Mesodermal cell (in vitro differentiated cells): ENCODE measurements around the gene MAST4.

Source experiments
- H3K27ac ChIP-seq: 2 replicates; pipeline ENCODE4 v1.7.0; 2013; ENCODE audit warnings: mild to moderate bottlenecking, low read depth, low read length, moderate library complexity; ENCODE audit not compliant: severe bottlenecking
- H3K36me3 ChIP-seq: 2 replicates; pipeline ENCODE4 v1.7.1; 2013; ENCODE audit warnings: mild to moderate bottlenecking, low read length, moderate library complexity; ENCODE audit not compliant: control insufficient read depth, insufficient read depth
- H3K4me1 ChIP-seq: one replicate; pipeline ENCODE4 v1.7.1; 2013; ENCODE audit warnings: mild to moderate bottlenecking, low read length; ENCODE audit not compliant: insufficient read depth, control insufficient read depth, poor library complexity, severe bottlenecking
- H3K4me3 ChIP-seq: 2 replicates; pipeline ENCODE4 v1.7.0; 2013; ENCODE audit warnings: low read length, control low read depth, mild to moderate bottlenecking; ENCODE audit not compliant: insufficient read depth, poor library complexity, severe bottlenecking; ENCODE audit errors: extremely low read depth
- H3K9me3 ChIP-seq: 2 replicates; pipeline ENCODE4 v1.7.1; 2013; ENCODE audit warnings: mild to moderate bottlenecking, low read length, moderate library complexity; ENCODE audit not compliant: control insufficient read depth
- WGBS, 2 experiments: methylation state at CpG; one replicate each; pipeline ENCODE4 v1.1.5; 2013; ENCODE audit warnings: missing lambda C conversion rate in 2 of 2; ENCODE audit not compliant: insufficient coverage in 2 of 2; 5-methylcytosine and 5-hydroxymethylcytosine counted together

MAST4 gene

GRCh38 chr5:67195406-67196275 is 599.4 kb downstream of the MAST4 start:
- Histone ChIP-seq H3K9me3 (no peaks in the 10 kb centered on the region), H3K27ac (no peak overlapping the region), H3K4me1 (peaks cover 5% of the 10 kb centered on the region), H3K36me3 (no peaks in the 10 kb centered on the region), H3K4me3 (no peak overlapping the region)
- WGBS, 2 experiments, result 87 to 95% methylated on average over 3 to 5 of the region's 7 CpGs

- Histone ChIP-seq H3K4me1 (no peaks in the 10 kb centered on the region), H3K4me3 (no peak within 1 kb of the TSS), H3K36me3 (no peaks in the 10 kb centered on the region), H3K9me3 (peaks cover 8% of the 10 kb centered on the region), H3K27ac (no peak within 1 kb of the TSS)
- WGBS, 2 experiments, result 90 to 93% methylated on average over 5 of the region's 5 CpGs
These were observed 600.4 kb downstream of the MAST4 start, which contains the start of gene CD180 for GRCh38 chr5:67196537-67197059. Gene CD180, minus strand, starts transcription at chr5:67196799. Its CDS starts 158 bp downstream, at chr5:67196641.

DNA sequence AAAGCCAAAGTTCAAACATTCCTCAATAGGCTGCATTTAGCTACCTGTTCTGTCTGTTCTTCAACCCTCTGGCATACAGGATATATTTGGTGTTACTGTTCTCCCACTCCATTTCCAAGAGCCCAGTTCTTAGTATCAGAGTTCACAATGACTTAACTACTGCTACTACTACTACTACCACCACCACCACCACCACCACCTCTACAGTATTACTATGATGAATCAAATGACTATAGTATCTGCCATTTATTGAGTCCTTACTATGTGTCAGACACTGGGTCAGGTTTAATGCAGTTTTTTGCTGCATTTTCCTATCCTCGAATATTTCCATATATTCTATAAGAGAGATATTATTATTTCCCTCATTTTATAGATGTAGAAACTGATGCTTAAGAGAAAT is 601.3 kb downstream of the MAST4 start:
- Histone ChIP-seq H3K4me3 (no peak overlapping the region), H3K9me3 (peaks cover 11% of the 10 kb centered on the region), H3K4me1 (no peaks in the 10 kb centered on the region), H3K36me3 (no peaks in the 10 kb centered on the region), H3K27ac (no peak overlapping the region)
- no CpG with 5 or more reads among the region's 1 CpG for WGBS, 2 experiments

GRCh38 chr5:67198917-67199316 is 602.7 kb downstream of the MAST4 start:
- Histone ChIP-seq H3K27ac (no peak overlapping the region), H3K36me3 (no peaks in the 10 kb centered on the region), H3K9me3 (peaks cover 11% of the 10 kb centered on the region), H3K4me3 (no peak overlapping the region), H3K4me1 (no peaks in the 10 kb centered on the region)
- 91 to 100% methylated on average over 1 of the region's 1 CpG for WGBS, 2 experiments

- Histone ChIP-seq H3K27ac (no peak overlapping the region), H3K36me3 (no peaks in the 10 kb centered on the region), H3K4me1 (no peaks in the 10 kb centered on the region)
These were observed 603.7 kb downstream of the MAST4 start for GRCh38 chr5:67199859-67200258.

GRCh38 chr5:67200809-67201562 is 604.8 kb downstream of the MAST4 start:
- no peaks in the 10 kb centered on the region for H3K36me3 ChIP-seq
- whole genome bisulfite sequencing, 2 experiments, result no CpG with 5 or more reads among the region's 2 CpGs
- H3K27ac ChIP-seq, result no peak overlapping the region
- H3K9me3 ChIP-seq, result peaks cover 11% of the 10 kb centered on the region
- no peak overlapping the region for H3K4me3 ChIP-seq
- H3K4me1 ChIP-seq, result no peaks in the 10 kb centered on the region

More at GRCh38 chr5:67199859-67200258, 603.7 kb downstream of the MAST4 start:
- H3K9me3 ChIP-seq, result peaks cover 11% of the 10 kb centered on the region
- H3K4me3 ChIP-seq, result no peak overlapping the region

DNA sequence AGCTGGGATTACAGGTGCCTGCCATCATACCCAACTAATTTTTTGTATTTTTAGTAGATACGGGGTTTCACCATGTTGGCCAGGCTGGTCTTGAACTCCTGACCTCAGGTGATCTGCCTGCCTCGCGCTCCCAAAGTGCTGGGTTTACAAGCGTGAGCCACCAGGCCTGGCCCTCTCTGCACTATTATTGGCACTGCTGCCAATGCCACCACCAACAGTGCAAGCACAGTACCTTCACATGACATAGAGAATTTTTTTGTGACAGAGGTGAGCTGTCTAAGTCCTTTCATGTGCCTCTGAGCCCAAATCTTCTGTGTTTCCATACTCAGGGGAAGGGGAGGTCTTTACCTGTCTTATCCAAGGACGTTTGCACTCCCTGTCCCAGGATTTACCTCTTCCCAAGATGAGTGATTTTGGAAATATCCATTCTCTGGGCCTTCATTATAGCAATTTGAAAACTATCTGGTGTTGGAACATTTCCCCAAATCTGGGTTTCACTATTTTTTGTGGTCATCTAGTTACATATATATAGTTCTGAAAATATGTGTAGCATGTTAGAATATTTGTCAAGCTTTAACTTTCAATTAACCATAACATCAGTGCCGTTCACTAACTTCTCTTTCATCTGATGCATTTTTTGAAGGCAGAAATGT is 605.8 kb downstream of the MAST4 start:
- H3K9me3 ChIP-seq, result peaks cover 11% of the 10 kb centered on the region
- 100% methylated on average over 2 to 3 of the region's 6 CpGs for WGBS, 2 experiments
- no peak overlapping the region for H3K4me3 ChIP-seq
- no peaks in the 10 kb centered on the region for H3K36me3 ChIP-seq
- no peak overlapping the region for H3K27ac ChIP-seq
- peaks cover 2% of the 10 kb centered on the region for H3K4me1 ChIP-seq

DNA sequence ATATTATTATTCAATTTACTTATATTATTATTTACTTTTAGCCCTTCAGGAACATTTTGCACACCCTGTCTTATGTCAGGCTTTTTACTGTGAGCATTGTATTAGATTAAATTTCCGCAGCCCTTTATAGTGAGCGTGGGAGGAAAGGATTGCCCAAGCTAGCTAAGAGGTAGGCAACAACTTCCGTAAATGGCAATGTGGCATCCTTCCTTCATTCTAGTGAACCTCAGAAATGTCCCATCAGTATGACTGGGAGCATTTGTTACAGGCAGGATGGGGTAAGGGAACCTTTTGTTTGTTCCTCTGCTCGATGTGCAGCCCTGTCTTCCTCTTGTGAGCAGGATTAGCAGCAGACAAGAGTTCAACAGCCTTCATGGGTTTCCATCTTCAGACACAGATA is 606.6 kb downstream of the MAST4 start:
- WGBS, 2 experiments, result 91 to 100% methylated on average over 2 to 4 of the region's 4 CpGs
- no peak overlapping the region for H3K27ac ChIP-seq
- peaks cover 3% of the 10 kb centered on the region for H3K4me1 ChIP-seq
- peaks cover 11% of the 10 kb centered on the region for H3K9me3 ChIP-seq
- H3K4me3 ChIP-seq, result no peak overlapping the region
- no peaks in the 10 kb centered on the region for H3K36me3 ChIP-seq

GRCh38 chr5:67203701-67204074 is 607.5 kb downstream of the MAST4 start:
- WGBS, 2 experiments, result 100% methylated on average over 2 of the region's 2 CpGs; no CpG with 5 or more reads in 1 of the 2 experiments
- peaks cover 3% of the 10 kb centered on the region for H3K4me1 ChIP-seq
- H3K4me3 ChIP-seq, result no peak overlapping the region
- no peak overlapping the region for H3K27ac ChIP-seq
- no peaks in the 10 kb centered on the region for H3K36me3 ChIP-seq
- peaks cover 11% of the 10 kb centered on the region for H3K9me3 ChIP-seq

DNA sequence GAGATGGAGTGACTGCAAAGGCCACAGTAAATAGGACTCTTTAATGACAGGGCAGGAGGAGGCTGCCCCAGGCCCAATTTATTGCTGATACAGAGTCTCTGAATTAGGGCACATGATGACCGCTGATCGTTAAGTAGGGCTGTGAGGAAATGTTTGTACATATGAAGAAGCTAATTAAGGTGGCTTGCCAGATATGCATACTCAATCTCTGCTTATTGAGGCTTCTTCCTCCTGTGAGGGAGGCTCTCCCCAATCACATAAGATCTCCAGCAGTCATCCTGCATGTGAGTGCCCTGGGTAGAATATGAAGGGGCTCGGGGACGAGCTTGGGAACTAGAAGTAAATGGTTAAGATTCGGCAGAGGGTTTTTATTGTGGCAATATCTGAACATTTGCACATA is 608.6 kb downstream of the MAST4 start:
- 75 to 80% methylated on average over 1 to 2 of the region's 5 CpGs for WGBS, 2 experiments
- Histone ChIP-seq H3K27ac (no peak overlapping the region), H3K36me3 (no peaks in the 10 kb centered on the region), H3K4me3 (no peak overlapping the region), H3K9me3 (peaks cover 11% of the 10 kb centered on the region), H3K4me1 (peaks cover 6% of the 10 kb centered on the region)
